Progenitor cell of endocrine pancreas (in vitro differentiated cells): Measurements from ENCODE around the gene MEGF8. TPM values are rescaled to one million over a fixed set of nuclear protein-coding genes. Genes with fewer than 3 reads are reported as not detected.

Experiments
- DNase-seq: peaks from one replicate; pipeline ENCODE4 v3.0.0; 2021; ENCODE audit warnings: low spot score; ENCODE audit not compliant: unreplicated experiment
- H3K27ac Mint-ChIP-seq: 2 replicates; pipeline ENCODE4 v1.8.0; 2021; ENCODE audit warnings: mild to moderate bottlenecking, moderate library complexity, mixed read lengths
- H3K27me3 Mint-ChIP-seq: 2 replicates; pipeline ENCODE4 v1.8.0; 2021; ENCODE audit warnings: mixed read lengths
- H3K36me3 Mint-ChIP-seq: 2 replicates; pipeline ENCODE4 v1.8.0; 2022; ENCODE audit warnings: mixed read lengths; ENCODE audit not compliant: insufficient read depth
- H3K4me1 Mint-ChIP-seq: 2 replicates; pipeline ENCODE4 v1.8.0; 2021; ENCODE audit warnings: low read depth, mixed read lengths
- H3K4me3 Mint-ChIP-seq: 2 replicates; pipeline ENCODE4 v1.8.0; 2021; ENCODE audit warnings: low read depth, mild to moderate bottlenecking, moderate library complexity, mixed read lengths
- H3K9me3 Mint-ChIP-seq: 2 replicates; pipeline ENCODE4 v1.8.0; 2021; ENCODE audit warnings: low read depth, mixed read lengths
- microRNA-seq: library from miRNA; unstranded; fragments of <30 nt; microRNA quantifications from one replicate; pipeline ENCODE4 v1.1.0, GENCODE V29; 2020; ENCODE audit warnings: borderline number of aligned reads; ENCODE audit not compliant: unreplicated experiment
- total RNA-seq: library from RNA; stranded (reverse); gene quantifications from 2 replicates; pipeline ENCODE4 v1.2.1, GENCODE V29; 2021
- TF ChIP-seq, protein P1 (sequence below): fragments of 200-600 bp; sonication (generic); IDR thresholded peaks from one replicate; pipeline ENCODE4 v1.5.0; 2021; ENCODE audit warnings: antibody characterized with exemption, mild to moderate bottlenecking; ENCODE audit not compliant: unreplicated experiment

MEGF8 gene
- total RNA-seq, 1 donor from 2014 or later: 61.7 TPM

DNA sequence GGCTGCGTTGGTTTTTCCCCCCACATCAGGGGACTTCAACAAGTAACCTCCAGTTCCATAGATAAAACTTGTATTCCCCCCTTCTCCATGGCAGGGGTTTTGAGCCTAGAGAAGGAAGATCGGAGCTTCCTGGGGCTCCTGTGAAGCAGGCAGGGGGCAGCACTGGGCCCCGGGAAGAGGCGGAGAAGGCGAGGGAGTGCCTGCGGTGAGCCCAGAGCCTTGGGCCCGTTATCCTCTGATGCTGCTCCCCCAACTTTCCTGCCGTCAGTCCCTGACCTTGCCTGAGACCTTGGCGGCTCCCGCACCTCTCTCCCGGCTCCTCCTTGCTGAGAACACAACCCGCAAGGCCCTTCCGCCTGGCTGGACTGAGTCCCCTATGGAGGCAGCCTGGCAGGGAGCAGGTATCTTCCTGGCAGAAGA is 99.3 kb downstream of the MEGF8 start:
- no peak for DNase-seq
- peaks cover 11% of the 10 kb centered on the region for H3K4me1 Mint-ChIP-seq
- H3K36me3 Mint-ChIP-seq: no peaks in the 10 kb centered on the region
- H3K9me3 Mint-ChIP-seq: no peaks in the 10 kb centered on the region
- peak overlapping the region; percentile 45 for H3K4me3 Mint-ChIP-seq
- H3K27ac Mint-ChIP-seq: no peak overlapping the region
- H3K27me3 Mint-ChIP-seq: peaks cover 36% of the 10 kb centered on the region
- TF ChIP-seq, protein P1, sequence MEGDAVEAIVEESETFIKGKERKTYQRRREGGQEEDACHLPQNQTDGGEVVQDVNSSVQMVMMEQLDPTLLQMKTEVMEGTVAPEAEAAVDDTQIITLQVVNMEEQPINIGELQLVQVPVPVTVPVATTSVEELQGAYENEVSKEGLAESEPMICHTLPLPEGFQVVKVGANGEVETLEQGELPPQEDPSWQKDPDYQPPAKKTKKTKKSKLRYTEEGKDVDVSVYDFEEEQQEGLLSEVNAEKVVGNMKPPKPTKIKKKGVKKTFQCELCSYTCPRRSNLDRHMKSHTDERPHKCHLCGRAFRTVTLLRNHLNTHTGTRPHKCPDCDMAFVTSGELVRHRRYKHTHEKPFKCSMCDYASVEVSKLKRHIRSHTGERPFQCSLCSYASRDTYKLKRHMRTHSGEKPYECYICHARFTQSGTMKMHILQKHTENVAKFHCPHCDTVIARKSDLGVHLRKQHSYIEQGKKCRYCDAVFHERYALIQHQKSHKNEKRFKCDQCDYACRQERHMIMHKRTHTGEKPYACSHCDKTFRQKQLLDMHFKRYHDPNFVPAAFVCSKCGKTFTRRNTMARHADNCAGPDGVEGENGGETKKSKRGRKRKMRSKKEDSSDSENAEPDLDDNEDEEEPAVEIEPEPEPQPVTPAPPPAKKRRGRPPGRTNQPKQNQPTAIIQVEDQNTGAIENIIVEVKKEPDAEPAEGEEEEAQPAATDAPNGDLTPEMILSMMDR: peak; percentile 48

DNA sequence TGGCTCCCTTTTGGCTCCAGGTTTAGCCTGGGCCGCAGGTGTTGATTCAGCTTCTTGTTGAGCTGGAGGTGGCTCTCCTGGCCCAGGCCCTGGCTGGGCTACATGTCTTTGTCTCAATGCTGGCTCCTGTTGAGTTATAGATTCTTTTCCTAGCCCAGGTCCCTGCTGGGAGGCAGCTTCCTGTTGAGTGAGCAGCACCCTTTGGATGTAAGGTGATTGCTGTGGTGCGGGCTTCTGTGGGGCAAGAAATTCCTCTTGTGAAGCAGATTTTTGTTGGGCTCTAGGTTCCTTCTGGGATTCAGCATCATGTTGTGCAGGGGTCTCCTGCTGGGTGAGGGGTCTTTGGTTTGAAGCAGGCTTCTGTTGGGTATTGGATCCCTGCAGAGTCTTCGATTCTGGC is 101.2 kb downstream of the MEGF8 start:
- DNase-seq: no peak
- Mint-ChIP-seq H3K9me3 (no peaks in the 10 kb centered on the region), H3K4me3 (no peak overlapping the region), H3K27me3 (peaks cover 31% of the 10 kb centered on the region), H3K4me1 (peaks cover 11% of the 10 kb centered on the region), H3K27ac (no peak overlapping the region), H3K36me3 (no peaks in the 10 kb centered on the region)
- TF ChIP-seq, protein P1: no peak

DNA sequence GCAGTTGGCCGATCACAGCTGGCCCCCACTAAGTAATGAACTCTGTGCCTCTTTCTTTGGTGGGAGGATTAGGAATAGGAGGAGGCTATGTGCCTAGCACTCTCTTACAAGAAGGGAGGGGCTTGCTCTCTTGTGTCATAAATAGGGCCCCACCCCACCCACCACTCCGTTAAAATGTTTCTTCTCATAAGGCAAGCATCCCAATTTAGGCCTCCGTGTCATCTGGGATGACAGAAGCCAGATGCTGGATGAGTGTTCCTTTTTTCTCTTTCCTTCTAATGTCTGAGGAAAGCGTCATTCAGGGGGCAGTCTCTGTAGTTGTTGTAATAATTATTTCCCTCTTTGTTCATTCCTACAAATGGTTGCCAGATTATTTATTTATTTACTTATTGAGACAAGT is 101.9 kb downstream of the MEGF8 start, which contains the start of gene LIPE:
Gene LIPE, minus strand, starts transcription at position 76 of the 400 bp plus-strand sequence. CDS start 239 bp downstream, outside the sequence.
- Mint-ChIP-seq H3K36me3 (no peaks in the 10 kb centered on the region), H3K27ac (no peak within 1 kb of the TSS), H3K9me3 (no peaks in the 10 kb centered on the region), H3K4me3 (no peak within 1 kb of the TSS), H3K4me1 (peaks cover 7% of the 10 kb centered on the region), H3K27me3 (peaks cover 26% of the 10 kb centered on the region)
- TF ChIP-seq, protein P1: no peak
- no peak for DNase-seq

Small RNA genes within 50 kb of the gene (microRNA-seq; reads per million reads assigned to microRNA genes)
- not detected for gene MIR8077

Other genes with a start within 250 kb of the MEGF8 start
- 19.3 and 22.5 TPM in 2 replicates for gene ZNF574, start 249.5 kb upstream of the MEGF8 start, total RNA-seq
- 0.89 and 1.6 TPM in 2 replicates for gene POU2F2, start 193.2 kb upstream of the MEGF8 start, total RNA-seq
- 35.7 and 38.3 TPM in 2 replicates for gene DEDD2, start 108.0 kb upstream of the MEGF8 start, total RNA-seq
- 17.6 and 21.1 TPM in 2 replicates for gene ZNF526, start 105.3 kb upstream of the MEGF8 start, total RNA-seq
- 53.0 and 54.7 TPM in 2 replicates for gene GSK3A, start 83.0 kb upstream of the MEGF8 start, total RNA-seq
- 106 and 111 TPM in 2 replicates for gene ERF, start 70.5 kb upstream of the MEGF8 start, total RNA-seq
- gene CIC, start 56.4 kb upstream of the MEGF8 start, total RNA-seq: 86.0 and 87.2 TPM in 2 replicates
- 3.2 and 3.4 TPM in 2 replicates for gene PRR19, start 23.5 kb upstream of the MEGF8 start, total RNA-seq
- gene PAFAH1B3, start 23.0 kb upstream of the MEGF8 start, total RNA-seq: 144 and 157 TPM in 2 replicates
- 1.9 and 2.0 TPM in 2 replicates for gene TMEM145, start 12.3 kb upstream of the MEGF8 start, total RNA-seq
- gene CNFN, start 64.7 kb downstream of the MEGF8 start, total RNA-seq: 2.8 and 2.9 TPM in 2 replicates
- gene LIPE, start 101.8 kb downstream of the MEGF8 start, total RNA-seq: 12.8 and 13.4 TPM in 2 replicates
- gene CXCL17, start 117.3 kb downstream of the MEGF8 start, total RNA-seq: 0.48 and 0.64 TPM in 2 replicates
- gene CEACAM1, start 202.8 kb downstream of the MEGF8 start, total RNA-seq: 0.69 and 1.9 TPM in 2 replicates